Measurements from ENCODE around the gene NIPAL4.

DNA sequence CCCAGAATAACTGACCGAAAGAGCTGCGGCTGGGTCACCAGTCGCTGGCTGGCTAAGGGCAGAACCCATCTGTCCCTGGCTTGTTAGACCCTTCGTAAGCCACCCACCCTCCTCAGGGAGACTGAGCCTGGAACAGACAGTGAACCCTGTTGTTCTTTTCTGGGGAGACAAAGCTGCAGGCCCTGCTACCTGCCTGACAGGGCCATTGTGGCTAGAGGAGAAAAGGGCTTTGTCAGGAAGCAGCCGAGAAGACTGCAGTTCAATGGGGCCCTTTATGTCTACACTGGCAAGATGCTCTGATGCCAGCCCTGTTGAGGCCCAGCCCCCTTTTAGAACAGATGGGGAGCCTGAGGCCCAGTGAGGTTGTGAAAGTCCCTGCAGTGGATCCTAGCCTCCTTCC lies 3.7 kb upstream of the NIPAL4 start:
- TF ChIP-seq, protein P1, sequence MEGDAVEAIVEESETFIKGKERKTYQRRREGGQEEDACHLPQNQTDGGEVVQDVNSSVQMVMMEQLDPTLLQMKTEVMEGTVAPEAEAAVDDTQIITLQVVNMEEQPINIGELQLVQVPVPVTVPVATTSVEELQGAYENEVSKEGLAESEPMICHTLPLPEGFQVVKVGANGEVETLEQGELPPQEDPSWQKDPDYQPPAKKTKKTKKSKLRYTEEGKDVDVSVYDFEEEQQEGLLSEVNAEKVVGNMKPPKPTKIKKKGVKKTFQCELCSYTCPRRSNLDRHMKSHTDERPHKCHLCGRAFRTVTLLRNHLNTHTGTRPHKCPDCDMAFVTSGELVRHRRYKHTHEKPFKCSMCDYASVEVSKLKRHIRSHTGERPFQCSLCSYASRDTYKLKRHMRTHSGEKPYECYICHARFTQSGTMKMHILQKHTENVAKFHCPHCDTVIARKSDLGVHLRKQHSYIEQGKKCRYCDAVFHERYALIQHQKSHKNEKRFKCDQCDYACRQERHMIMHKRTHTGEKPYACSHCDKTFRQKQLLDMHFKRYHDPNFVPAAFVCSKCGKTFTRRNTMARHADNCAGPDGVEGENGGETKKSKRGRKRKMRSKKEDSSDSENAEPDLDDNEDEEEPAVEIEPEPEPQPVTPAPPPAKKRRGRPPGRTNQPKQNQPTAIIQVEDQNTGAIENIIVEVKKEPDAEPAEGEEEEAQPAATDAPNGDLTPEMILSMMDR (IDR thresholded peaks at IDR 0.05; ENCODE audit: insufficient read depth, low read length): no peak
- TF ChIP-seq, protein P2, sequence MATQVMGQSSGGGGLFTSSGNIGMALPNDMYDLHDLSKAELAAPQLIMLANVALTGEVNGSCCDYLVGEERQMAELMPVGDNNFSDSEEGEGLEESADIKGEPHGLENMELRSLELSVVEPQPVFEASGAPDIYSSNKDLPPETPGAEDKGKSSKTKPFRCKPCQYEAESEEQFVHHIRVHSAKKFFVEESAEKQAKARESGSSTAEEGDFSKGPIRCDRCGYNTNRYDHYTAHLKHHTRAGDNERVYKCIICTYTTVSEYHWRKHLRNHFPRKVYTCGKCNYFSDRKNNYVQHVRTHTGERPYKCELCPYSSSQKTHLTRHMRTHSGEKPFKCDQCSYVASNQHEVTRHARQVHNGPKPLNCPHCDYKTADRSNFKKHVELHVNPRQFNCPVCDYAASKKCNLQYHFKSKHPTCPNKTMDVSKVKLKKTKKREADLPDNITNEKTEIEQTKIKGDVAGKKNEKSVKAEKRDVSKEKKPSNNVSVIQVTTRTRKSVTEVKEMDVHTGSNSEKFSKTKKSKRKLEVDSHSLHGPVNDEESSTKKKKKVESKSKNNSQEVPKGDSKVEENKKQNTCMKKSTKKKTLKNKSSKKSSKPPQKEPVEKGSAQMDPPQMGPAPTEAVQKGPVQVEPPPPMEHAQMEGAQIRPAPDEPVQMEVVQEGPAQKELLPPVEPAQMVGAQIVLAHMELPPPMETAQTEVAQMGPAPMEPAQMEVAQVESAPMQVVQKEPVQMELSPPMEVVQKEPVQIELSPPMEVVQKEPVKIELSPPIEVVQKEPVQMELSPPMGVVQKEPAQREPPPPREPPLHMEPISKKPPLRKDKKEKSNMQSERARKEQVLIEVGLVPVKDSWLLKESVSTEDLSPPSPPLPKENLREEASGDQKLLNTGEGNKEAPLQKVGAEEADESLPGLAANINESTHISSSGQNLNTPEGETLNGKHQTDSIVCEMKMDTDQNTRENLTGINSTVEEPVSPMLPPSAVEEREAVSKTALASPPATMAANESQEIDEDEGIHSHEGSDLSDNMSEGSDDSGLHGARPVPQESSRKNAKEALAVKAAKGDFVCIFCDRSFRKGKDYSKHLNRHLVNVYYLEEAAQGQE (IDR thresholded peaks at IDR 0.05; ENCODE audit: insufficient replicate concordance, low read depth): no peak
- no peak for TF ChIP-seq POLR2AphosphoS5 (IDR thresholded peaks at IDR 0.05; ENCODE audit: low read depth)

Measured in HL-60 (cell line).